ENCODE data around the gene OBSCN. TPM values are rescaled to one million over a fixed set of nuclear protein-coding genes. Genes with fewer than 3 reads are reported as not detected.

The OBSCN gene
- total and polyA plus RNA-seq, 10 of the 15 experiments (the other 5 are each of a cell fraction or from before 2014, with no cell fraction given), result 0.01 to 0.36 (median 0.08) TPM; not detected in 2

DNA sequence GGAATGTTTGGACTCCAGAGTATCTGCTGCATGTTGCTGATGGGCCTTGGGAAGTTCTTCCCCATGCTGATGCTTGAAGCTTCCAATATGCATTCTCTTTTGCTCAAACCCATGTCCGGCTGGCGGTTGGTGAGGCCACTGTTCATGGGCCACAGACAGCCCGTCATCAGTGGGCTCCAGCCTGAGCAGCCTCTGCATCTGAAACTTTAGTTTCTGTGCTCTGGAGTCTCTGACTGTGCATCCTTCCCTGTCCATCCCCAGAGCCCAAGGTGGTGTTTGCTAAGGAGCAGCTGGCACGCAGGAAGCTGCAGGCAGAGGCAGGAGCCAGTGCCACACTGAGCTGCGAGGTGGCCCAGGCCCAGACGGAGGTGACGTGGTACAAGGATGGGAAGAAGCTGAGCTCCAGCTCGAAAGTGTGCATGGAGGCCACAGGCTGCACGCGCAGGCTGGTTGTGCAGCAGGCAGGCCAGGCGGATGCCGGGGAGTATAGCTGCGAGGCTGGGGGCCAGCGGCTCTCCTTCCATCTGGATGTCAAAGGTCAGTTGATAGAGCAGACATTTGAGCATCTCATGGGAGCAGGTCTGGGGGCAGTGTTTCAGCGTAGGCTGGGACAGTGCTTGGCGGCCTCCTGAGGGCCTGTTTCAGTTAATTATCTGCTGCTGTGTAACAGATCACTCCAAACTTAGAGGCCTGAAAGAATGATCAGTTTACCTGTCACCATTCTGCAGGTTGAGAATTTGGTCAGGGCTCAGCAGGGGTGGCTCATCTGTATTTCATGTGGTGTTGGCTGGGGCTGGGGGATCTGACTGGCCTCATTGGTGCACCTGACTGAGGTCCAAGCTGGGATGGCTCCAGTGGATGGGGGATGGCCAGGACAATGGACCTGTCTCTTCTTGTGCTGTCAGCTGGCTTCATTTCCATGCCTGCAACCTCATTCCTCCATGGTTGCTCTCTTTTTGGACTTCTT, 16.6 kb downstream of the OBSCN start (continued):
- TF ChIP-seq, protein P1, sequence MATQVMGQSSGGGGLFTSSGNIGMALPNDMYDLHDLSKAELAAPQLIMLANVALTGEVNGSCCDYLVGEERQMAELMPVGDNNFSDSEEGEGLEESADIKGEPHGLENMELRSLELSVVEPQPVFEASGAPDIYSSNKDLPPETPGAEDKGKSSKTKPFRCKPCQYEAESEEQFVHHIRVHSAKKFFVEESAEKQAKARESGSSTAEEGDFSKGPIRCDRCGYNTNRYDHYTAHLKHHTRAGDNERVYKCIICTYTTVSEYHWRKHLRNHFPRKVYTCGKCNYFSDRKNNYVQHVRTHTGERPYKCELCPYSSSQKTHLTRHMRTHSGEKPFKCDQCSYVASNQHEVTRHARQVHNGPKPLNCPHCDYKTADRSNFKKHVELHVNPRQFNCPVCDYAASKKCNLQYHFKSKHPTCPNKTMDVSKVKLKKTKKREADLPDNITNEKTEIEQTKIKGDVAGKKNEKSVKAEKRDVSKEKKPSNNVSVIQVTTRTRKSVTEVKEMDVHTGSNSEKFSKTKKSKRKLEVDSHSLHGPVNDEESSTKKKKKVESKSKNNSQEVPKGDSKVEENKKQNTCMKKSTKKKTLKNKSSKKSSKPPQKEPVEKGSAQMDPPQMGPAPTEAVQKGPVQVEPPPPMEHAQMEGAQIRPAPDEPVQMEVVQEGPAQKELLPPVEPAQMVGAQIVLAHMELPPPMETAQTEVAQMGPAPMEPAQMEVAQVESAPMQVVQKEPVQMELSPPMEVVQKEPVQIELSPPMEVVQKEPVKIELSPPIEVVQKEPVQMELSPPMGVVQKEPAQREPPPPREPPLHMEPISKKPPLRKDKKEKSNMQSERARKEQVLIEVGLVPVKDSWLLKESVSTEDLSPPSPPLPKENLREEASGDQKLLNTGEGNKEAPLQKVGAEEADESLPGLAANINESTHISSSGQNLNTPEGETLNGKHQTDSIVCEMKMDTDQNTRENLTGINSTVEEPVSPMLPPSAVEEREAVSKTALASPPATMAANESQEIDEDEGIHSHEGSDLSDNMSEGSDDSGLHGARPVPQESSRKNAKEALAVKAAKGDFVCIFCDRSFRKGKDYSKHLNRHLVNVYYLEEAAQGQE (IDR thresholded peaks at IDR 0.05; ENCODE audit: low read depth, low read length), result no peak
- no peak for TF ChIP-seq KDM1A (IDR thresholded peaks at IDR 0.05; ENCODE audit: borderline replicate concordance)
- TF ChIP-seq, protein P2, sequence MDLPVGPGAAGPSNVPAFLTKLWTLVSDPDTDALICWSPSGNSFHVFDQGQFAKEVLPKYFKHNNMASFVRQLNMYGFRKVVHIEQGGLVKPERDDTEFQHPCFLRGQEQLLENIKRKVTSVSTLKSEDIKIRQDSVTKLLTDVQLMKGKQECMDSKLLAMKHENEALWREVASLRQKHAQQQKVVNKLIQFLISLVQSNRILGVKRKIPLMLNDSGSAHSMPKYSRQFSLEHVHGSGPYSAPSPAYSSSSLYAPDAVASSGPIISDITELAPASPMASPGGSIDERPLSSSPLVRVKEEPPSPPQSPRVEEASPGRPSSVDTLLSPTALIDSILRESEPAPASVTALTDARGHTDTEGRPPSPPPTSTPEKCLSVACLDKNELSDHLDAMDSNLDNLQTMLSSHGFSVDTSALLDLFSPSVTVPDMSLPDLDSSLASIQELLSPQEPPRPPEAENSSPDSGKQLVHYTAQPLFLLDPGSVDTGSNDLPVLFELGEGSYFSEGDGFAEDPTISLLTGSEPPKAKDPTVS (IDR thresholded peaks at IDR 0.05; ENCODE audit: low read depth, low read length), result no peak
- no peak for TF ChIP-seq PAX8 (IDR thresholded peaks at IDR 0.05)

DNA sequence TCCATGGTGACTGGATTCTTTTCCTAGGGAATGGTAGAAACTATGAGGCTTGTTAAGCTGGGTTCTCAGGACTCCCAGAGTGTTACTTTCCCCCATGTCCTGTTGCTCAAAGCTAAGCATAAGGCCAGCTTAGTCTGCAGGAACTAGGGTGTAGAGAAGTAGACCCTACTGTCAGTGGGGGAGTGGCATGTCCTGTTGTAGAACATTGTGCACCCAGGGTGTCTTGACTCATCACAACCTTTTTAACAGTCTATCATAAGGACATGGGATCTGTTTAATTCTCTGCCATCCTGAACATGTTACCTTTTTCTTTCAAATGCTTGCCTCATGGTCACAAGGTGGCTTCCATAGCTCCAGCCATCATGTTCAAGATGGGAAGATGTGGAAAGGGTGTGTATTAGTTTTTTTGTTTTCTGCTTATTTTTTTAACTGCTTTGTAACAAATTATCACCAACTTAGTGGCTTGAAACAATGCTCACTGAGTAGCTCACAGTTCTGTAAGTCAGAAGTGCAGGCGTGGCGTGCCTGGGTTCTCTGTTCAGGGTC, 17.4 kb downstream of the OBSCN start:
- CTCF ChIA-PET, result no interaction called here
- DNase-seq (ENCODE audit: low read depth, low spot score) (no peak), ATAC-seq (no peak), FAIRE-seq (no peak)
- no peak overlapping the region for H3K4me3 ChIP-seq
- TF ChIP-seq CBFB (IDR thresholded peaks at IDR 0.05; ENCODE audit: low read depth) (no peak), POLR2AphosphoS2 (IDR thresholded peaks at IDR 0.05; ENCODE audit: low read depth, low read length) (no peak)
- in situ Hi-C loops (cut with MboI), result no loop called here
- H3K36me3 ChIP-seq (ENCODE audit: control insufficient read depth in 2 of 2, insufficient read depth in 2 of 2, low read length in 1 of 2), result no peaks in the 10 kb centered on the region
- BruUV-seq (replicated peaks), result no TSS peak
- 61% methylated on average over 2 of the region's 2 CpGs for WGBS (ENCODE audit: insufficient coverage, insufficient replicate concordance, low lambda C conversion rate, missing lambda C conversion rate)
- H3K9ac ChIP-seq (ENCODE audit: control insufficient read depth, insufficient read depth, low read length), result no peak overlapping the region
- RAD21 ChIA-PET (ENCODE audit: unreplicated experiment), result no interaction called here
- no peaks in the 10 kb centered on the region for H4K20me1 ChIP-seq (ENCODE audit: control insufficient read depth, insufficient read depth)
- intact Hi-C loops (cut with micrococcal nuclease; ENCODE audit: unreplicated experiment), result no loop called here
- no peaks in the 10 kb centered on the region for H3K27me3 ChIP-seq (replicated peaks in 1 of 2; ENCODE audit: control insufficient read depth in 2 of 2, insufficient read depth in 2 of 2, low read length in 1 of 2)
- no peaks in the 10 kb centered on the region for H3K4me1 ChIP-seq (ENCODE audit: control insufficient read depth, insufficient read depth, low read length)
- POLR2A ChIA-PET, result no interaction called here
- H3K79me2 ChIP-seq (ENCODE audit: control insufficient read depth, insufficient read depth, low read length), result no peaks in the 10 kb centered on the region
- H3K4me2 ChIP-seq (ENCODE audit: control insufficient read depth, insufficient read depth), result no peak overlapping the region
- no peaks in the 10 kb centered on the region; the same call in 2 of the 3 replicates for H3K9me3 ChIP-seq (replicated peaks; ENCODE audit: control insufficient read depth, insufficient read depth, low read length)
- H2AFZ ChIP-seq (ENCODE audit: control insufficient read depth, low read depth, low read length), result no peak overlapping the region
- SMC1A ChIA-PET (ENCODE audit: uncharacterized antibody, unreplicated experiment), result no interaction called here
- H3K27ac ChIP-seq (ENCODE audit: control insufficient read depth, insufficient read depth), result no peak overlapping the region
